PFSK-1 (cell line): Measurements from ENCODE around the gene SPATA18.

ENCODE experiments used
- FOXP2 ChIP-seq: optimal IDR thresholded peaks from 2 replicates; pipeline ENCODE3; 2011; ENCODE audit warnings: borderline replicate concordance, control low read depth, inconsistent platforms; ENCODE audit not compliant: insufficient read depth; ENCODE audit errors: extremely low read length, extremely low read depth
- POLR2AphosphoS5 ChIP-seq: IDR thresholded peaks from 2 replicates; pipeline ENCODE4 v1.6.1; 2012; ENCODE audit warnings: low read depth, mild to moderate bottlenecking, control low read depth, low read length, moderate library complexity
- REST ChIP-seq, 2 experiments: IDR thresholded peaks; 2 replicates each; pipeline versions ENCODE4 v1.6.1 to v1.8.0; 2011 to 2012; ENCODE audit warnings: low read depth in 2 of 2, low read length in 2 of 2, control low read depth in 1 of 2, inconsistent platforms in 1 of 2, mild to moderate bottlenecking in 1 of 2, moderate library complexity in 1 of 2; ENCODE audit not compliant: insufficient read depth in 1 of 2
- SIN3A ChIP-seq: IDR thresholded peaks from 2 replicates; pipeline ENCODE4 v1.6.1; 2012; ENCODE audit warnings: mild to moderate bottlenecking, low read length, moderate library complexity, borderline replicate concordance; ENCODE audit not compliant: insufficient read depth
- TAF1 ChIP-seq: IDR thresholded peaks from 2 replicates; pipeline ENCODE4 v1.6.1; 2012; ENCODE audit warnings: low read length, control low read depth, borderline replicate concordance; ENCODE audit not compliant: insufficient read depth

GRCh38 chr4:52004414-52004813, 46.7 kb upstream of the SPATA18 start:
- TF ChIP-seq POLR2AphosphoS5: no peak
- no peak for TF ChIP-seq SIN3A
- TF ChIP-seq TAF1: no peak
- no peak for TF ChIP-seq REST (IDR thresholded peaks at IDR 0.05; ENCODE audit: insufficient read depth in 1 of 2, low read depth in 2 of 2, low read length in 2 of 2)
- TF ChIP-seq FOXP2: no peak
